GM12891 (cell line): ENCODE results near the gene PAEP.

Source experiments
- DNase-seq: peaks from one replicate; pipeline ENCODE4 v3.0.0; 2011; ENCODE audit warnings: low spot score; ENCODE audit not compliant: insufficient read length
- FAIRE-seq: peaks from 2 replicates; lab custom pipeline; 2011; peaks lifted over from hg19 to GRCh38; lab: Jason Lieb, UNC
- PAX5 ChIP-seq: IDR thresholded peaks from 2 replicates; pipeline ENCODE4 v1.6.1; 2011; ENCODE audit warnings: low read length, moderate library complexity, mild to moderate bottlenecking; ENCODE audit not compliant: insufficient read depth, severe bottlenecking
- POLR2A ChIP-seq: IDR thresholded peaks from 2 replicates; pipeline ENCODE4 v1.6.1; 2011; ENCODE audit warnings: low read depth, low read length, control low read depth
- POLR2AphosphoS5 ChIP-seq: IDR thresholded peaks from 2 replicates; pipeline ENCODE4 v1.6.1; 2011; ENCODE audit warnings: low read depth, low read length, control low read depth
- POU2F2 ChIP-seq: IDR thresholded peaks from 2 replicates; pipeline ENCODE4 v1.6.1; 2011; ENCODE audit warnings: low read depth, mild to moderate bottlenecking, control low read depth, low read length, moderate library complexity
- SPI1 ChIP-seq: IDR thresholded peaks from 2 replicates; pipeline ENCODE4 v1.6.1; 2011; ENCODE audit warnings: low read depth, low read length, control low read depth
- TAF1 ChIP-seq: IDR thresholded peaks from 2 replicates; pipeline ENCODE4 v1.6.1; 2011; ENCODE audit warnings: low read depth, low read length, control low read depth

PAEP gene

GRCh38 chr9:135552021-135552697 is 9.4 kb upstream of the PAEP start:
- DNase-seq (no peak), FAIRE-seq (no peak)
- TF ChIP-seq POU2F2 (no peak), POLR2AphosphoS5 (no peak), POLR2A (no peak), PAX5 (no peak), TAF1 (no peak), SPI1 (no peak)

DNA sequence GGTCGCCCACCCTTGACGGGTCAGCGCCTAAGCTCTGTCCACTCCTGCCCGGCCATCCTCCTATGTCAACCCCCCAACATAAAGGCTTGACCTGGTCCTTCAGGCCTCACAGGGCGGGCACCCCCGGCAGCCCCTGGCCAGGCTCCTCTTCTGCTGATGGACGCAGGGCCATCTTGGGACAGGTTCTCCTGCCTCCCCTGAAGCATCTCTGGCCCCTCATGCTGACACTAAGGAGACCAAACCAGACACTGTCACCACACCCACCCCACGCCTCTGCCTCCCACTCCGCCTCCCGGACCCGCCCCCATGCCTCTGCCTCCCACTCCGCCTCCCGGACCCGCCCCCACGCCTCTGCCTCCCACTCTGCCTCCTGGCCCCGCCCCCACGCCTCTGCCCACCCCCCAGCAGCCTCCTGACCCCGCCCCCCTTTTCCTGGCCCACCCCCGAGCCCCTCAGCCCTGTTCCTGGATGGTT is 8.8 kb upstream of the PAEP start:
- TF ChIP-seq POLR2A (no peak), PAX5 (no peak), SPI1 (no peak), TAF1 (no peak), POLR2AphosphoS5 (no peak), POU2F2 (no peak)
- DNase-seq: no peak
- FAIRE-seq: no peak

GRCh38 chr9:135554718-135555117 is 6.8 kb upstream of the PAEP start:
- TF ChIP-seq TAF1 (no peak), PAX5 (no peak), SPI1 (no peak), POLR2A (no peak), POLR2AphosphoS5 (no peak), POU2F2 (no peak)
- FAIRE-seq (no peak), DNase-seq (no peak)

DNA sequence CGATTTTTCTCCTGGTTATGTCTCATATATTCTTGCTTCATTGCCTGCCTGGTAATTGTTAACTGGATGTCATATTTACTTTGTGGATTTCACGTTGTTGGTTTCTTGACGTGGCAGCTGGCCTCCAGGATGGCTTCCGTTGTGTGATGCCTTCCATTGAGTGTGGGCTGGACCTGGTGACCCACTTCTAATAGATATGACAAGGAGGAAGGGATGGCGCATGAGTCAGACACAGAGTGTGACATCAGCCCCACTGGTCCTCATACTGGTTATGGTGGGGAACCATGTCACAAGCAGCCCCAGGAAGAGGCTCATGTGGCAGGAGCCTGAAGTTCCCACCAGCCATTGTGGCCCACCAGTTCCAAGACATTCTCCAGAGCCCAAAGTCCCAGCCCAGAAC is 6.4 kb upstream of the PAEP start:
- FAIRE-seq (no peak), DNase-seq (no peak)
- no peak for TF ChIP-seq PAX5
- TF ChIP-seq TAF1: no peak
- TF ChIP-seq SPI1: no peak
- TF ChIP-seq POU2F2: no peak
- no peak for TF ChIP-seq POLR2A
- no peak for TF ChIP-seq POLR2AphosphoS5

- no peak for TF ChIP-seq POU2F2
- TF ChIP-seq PAX5: no peak
- no peak for TF ChIP-seq TAF1
- no peak for TF ChIP-seq POLR2AphosphoS5
- TF ChIP-seq SPI1: no peak
- no peak for TF ChIP-seq POLR2A
- FAIRE-seq (no peak), DNase-seq (no peak)
Measured at GRCh38 chr9:135555910-135556309, 5.6 kb upstream of the PAEP start.

DNA sequence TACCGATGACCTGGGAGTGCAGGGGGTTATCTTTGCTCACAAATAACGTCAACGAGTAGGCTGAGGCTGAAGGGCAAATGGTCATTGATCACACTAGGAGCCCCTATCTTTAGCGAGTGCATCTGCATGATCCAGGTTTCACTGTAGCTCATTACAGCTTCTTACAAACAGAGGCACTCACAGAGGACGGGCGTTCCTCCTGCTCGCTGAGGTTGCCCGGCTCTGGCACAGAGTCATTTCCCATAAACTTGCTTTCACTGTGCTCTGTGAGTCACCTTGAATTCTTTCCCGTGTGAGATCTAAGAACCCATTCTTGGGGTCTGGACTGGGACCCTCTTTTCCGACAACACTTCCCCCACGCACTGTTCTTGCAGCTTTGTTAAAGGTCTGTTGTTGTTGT is 1.9 kb upstream of the PAEP start:
- DNase-seq (no peak), FAIRE-seq (no peak)
- no peak for TF ChIP-seq POLR2AphosphoS5
- TF ChIP-seq POLR2A: no peak
- no peak for TF ChIP-seq TAF1
- TF ChIP-seq PAX5: no peak
- no peak for TF ChIP-seq SPI1
- no peak for TF ChIP-seq POU2F2

GRCh38 chr9:135562235-135562745 is 734 bp downstream of the PAEP start:
- FAIRE-seq: no peak
- no peak for DNase-seq

GRCh38 chr9:135563039-135563476 is 1.5 kb downstream of the PAEP start:
- TF ChIP-seq POU2F2 (no peak), TAF1 (no peak), PAX5 (no peak), SPI1 (no peak), POLR2AphosphoS5 (no peak), POLR2A (no peak)
- no peak for FAIRE-seq
- DNase-seq: no peak

More at GRCh38 chr9:135562235-135562745, 734 bp downstream of the PAEP start:
- TF ChIP-seq TAF1: no peak
- TF ChIP-seq PAX5: no peak
- TF ChIP-seq POLR2A: no peak
- no peak for TF ChIP-seq SPI1
- TF ChIP-seq POLR2AphosphoS5: no peak
- TF ChIP-seq POU2F2: no peak

GRCh38 chr9:135563858-135564257 is 2.3 kb downstream of the PAEP start:
- FAIRE-seq: no peak
- TF ChIP-seq SPI1: no peak
- no peak for TF ChIP-seq POU2F2
- no peak for TF ChIP-seq PAX5
- TF ChIP-seq POLR2AphosphoS5: no peak
- TF ChIP-seq TAF1: no peak
- TF ChIP-seq POLR2A: no peak
- no peak for DNase-seq
